ENCODE results near the gene SPAG16. TPM values are rescaled to one million over a fixed set of nuclear protein-coding genes. Genes with fewer than 3 reads are reported as not detected.

Gene SPAG16
- 18.7 to 22.8 TPM (median 20.4 TPM) in 3 replicates for total RNA-seq
- long read RNA-seq, transcript SPAG16-207 (5 exons, 1,250 nt), result major isoform, 22 of 30 reads
- long read RNA-seq, partial matches to known transcripts, result 1 of 30 reads
- long read RNA-seq, other reads (novel, unspliced or antisense), result 7 of 30 reads

DNA sequence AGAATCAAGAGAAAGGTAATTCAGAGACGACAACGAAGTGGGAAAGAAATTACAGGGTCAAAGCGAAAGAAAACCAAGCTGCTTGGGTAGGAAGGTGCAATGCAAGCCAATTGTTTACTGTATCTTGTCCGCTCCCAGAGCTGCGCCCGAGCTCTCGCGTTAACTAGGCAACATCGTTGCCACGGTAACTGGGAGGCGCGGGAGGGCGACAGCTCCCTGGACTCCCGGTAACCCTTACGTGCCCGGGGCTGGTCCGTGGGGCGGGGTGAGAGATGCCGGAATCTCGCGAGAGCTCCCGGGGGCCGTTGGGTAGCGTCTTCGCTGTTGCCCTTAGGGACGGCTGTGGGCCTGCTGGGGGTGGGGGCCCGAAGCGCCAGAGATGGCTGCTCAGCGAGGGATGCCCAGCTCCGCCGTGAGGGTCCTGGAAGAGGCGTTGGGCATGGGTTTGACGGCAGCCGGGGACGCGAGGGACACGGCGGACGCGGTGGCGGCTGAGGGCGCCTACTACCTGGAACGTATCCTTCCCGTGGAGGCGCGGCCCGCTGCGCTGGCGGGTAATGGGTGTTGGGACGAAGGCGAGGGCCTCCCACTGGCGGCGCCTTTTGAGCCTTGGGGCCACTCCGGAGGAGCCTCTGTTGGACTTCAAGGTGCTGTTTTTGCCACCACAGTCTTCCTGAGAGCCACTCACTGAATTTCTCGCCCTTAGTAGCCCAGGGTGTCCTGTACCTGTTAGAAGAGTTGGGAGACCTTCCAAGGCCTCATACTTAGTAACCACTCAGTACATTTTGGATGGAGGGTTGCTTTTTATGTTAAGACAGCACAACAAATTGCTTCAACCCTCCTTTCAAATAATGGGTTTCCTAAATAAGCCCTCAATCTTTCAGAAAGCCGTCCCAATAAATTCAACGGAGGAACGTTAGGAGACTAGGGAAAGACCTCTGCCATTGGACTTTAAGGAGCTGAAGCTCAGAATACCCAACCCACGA lies at the start of gene SPAG16:
Gene SPAG16, plus strand, starts transcription at position 360 of the 986 bp plus-strand sequence.
- DNase-seq (ENCODE audit: low spot score), result peak; percentile 100
- H3K4me1 Mint-ChIP-seq (ENCODE audit: low read depth), result peaks cover 42% of the 10 kb centered on the region
- TF ChIP-seq, protein P1, sequence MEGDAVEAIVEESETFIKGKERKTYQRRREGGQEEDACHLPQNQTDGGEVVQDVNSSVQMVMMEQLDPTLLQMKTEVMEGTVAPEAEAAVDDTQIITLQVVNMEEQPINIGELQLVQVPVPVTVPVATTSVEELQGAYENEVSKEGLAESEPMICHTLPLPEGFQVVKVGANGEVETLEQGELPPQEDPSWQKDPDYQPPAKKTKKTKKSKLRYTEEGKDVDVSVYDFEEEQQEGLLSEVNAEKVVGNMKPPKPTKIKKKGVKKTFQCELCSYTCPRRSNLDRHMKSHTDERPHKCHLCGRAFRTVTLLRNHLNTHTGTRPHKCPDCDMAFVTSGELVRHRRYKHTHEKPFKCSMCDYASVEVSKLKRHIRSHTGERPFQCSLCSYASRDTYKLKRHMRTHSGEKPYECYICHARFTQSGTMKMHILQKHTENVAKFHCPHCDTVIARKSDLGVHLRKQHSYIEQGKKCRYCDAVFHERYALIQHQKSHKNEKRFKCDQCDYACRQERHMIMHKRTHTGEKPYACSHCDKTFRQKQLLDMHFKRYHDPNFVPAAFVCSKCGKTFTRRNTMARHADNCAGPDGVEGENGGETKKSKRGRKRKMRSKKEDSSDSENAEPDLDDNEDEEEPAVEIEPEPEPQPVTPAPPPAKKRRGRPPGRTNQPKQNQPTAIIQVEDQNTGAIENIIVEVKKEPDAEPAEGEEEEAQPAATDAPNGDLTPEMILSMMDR (IDR thresholded peaks at IDR 0.05), result no peak
- no peaks in the 10 kb centered on the region for H3K27me3 Mint-ChIP-seq (ENCODE audit: low read depth)
- no peaks in the 10 kb centered on the region for H3K9me3 Mint-ChIP-seq (ENCODE audit: low read depth)
- H3K4me3 Mint-ChIP-seq (ENCODE audit: unreplicated experiment), result peak within 1 kb of the TSS; percentile 93
- peak within 1 kb of the TSS; percentile 90 for H3K27ac Mint-ChIP-seq (ENCODE audit: unreplicated experiment)
- no peaks in the 10 kb centered on the region for H3K36me3 Mint-ChIP-seq (ENCODE audit: low read depth)

- Mint-ChIP-seq H3K9me3 (ENCODE audit: low read depth) (no peaks in the 10 kb centered on the region), H3K4me1 (ENCODE audit: low read depth) (peaks cover 56% of the 10 kb centered on the region), H3K27me3 (ENCODE audit: low read depth) (no peaks in the 10 kb centered on the region), H3K36me3 (ENCODE audit: low read depth) (no peaks in the 10 kb centered on the region), H3K4me3 (ENCODE audit: unreplicated experiment) (no peak overlapping the region), H3K27ac (ENCODE audit: unreplicated experiment) (no peak overlapping the region)
- no peak for DNase-seq (ENCODE audit: low spot score)
- TF ChIP-seq, protein P1 (IDR thresholded peaks at IDR 0.05), result no peak
Observed at GRCh38 chr2:213234641-213235040, 49.6 kb upstream of the SPAG16 start.

DNA sequence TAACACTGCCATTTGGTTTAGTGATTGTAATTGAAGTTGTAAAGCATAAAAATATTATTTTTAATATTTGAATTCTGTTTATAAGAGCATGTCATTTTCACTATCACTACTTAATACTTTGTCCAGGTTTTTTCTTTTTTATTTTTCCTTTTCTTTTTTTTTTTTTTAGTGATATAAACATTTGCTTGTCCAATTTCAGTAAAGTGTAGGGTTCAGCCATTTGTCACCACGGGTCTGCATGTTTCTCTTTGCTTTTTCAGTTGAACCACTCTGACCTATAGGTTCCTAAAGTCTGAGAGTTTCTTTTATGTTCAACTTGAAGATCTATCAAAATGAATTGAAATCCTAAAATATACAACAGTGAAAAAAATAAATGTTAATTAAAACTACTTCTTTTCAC lies 48.5 kb upstream of the SPAG16 start:
- peaks cover 46% of the 10 kb centered on the region for H3K4me1 Mint-ChIP-seq (ENCODE audit: low read depth)
- no peak overlapping the region for H3K4me3 Mint-ChIP-seq (ENCODE audit: unreplicated experiment)
- H3K36me3 Mint-ChIP-seq (ENCODE audit: low read depth), result no peaks in the 10 kb centered on the region
- no peaks in the 10 kb centered on the region for H3K27me3 Mint-ChIP-seq (ENCODE audit: low read depth)
- DNase-seq (ENCODE audit: low spot score), result no peak
- no peak overlapping the region for H3K27ac Mint-ChIP-seq (ENCODE audit: unreplicated experiment)
- H3K9me3 Mint-ChIP-seq (ENCODE audit: low read depth), result no peaks in the 10 kb centered on the region
- TF ChIP-seq, protein P1 (IDR thresholded peaks at IDR 0.05), result no peak

DNA sequence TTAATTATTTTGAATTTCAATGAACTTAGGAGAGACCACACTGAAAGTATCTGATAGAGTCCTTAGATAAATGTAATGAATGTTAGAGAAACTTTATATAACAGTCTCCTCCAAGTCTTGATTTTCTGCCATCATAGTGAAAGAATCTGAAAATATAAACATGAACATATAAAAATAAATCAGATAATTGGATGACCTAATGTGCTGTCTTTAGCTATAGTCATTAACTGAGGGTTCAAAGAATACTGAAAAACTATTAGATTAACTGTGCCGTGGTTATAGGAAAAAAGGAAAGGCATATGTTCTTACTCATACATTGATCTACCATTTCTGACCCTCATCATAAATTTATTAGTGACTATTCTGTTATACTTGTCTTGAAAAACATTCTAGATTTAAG lies 47.0 kb upstream of the SPAG16 start:
- H3K27me3 Mint-ChIP-seq (ENCODE audit: low read depth), result no peaks in the 10 kb centered on the region
- no peak overlapping the region for H3K4me3 Mint-ChIP-seq (ENCODE audit: unreplicated experiment)
- peaks cover 46% of the 10 kb centered on the region for H3K4me1 Mint-ChIP-seq (ENCODE audit: low read depth)
- no peaks in the 10 kb centered on the region for H3K9me3 Mint-ChIP-seq (ENCODE audit: low read depth)
- DNase-seq (ENCODE audit: low spot score), result no peak
- TF ChIP-seq, protein P1 (IDR thresholded peaks at IDR 0.05), result no peak
- H3K36me3 Mint-ChIP-seq (ENCODE audit: low read depth), result no peaks in the 10 kb centered on the region
- no peak overlapping the region for H3K27ac Mint-ChIP-seq (ENCODE audit: unreplicated experiment)

DNA sequence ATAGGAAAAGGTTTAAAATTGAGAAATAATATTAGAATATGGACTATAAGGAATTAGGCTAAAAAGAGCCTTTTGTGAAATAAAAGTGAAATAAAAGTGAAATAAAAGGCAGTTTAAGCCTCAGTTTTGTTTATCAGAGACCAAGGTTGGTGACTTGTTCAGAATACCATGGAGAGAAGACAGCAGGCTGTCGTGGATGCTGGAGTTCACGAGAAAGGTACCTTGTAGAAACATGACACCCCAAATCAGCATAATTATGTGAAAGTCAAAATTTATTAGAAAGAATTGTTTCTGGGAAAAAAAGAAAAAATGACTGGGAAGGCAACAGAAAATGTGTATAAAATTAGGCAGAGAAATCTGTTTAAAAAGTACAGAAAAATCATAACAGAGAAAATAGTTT lies 46.5 kb upstream of the SPAG16 start:
- no peaks in the 10 kb centered on the region for H3K9me3 Mint-ChIP-seq (ENCODE audit: low read depth)
- H3K27me3 Mint-ChIP-seq (ENCODE audit: low read depth), result no peaks in the 10 kb centered on the region
- H3K36me3 Mint-ChIP-seq (ENCODE audit: low read depth), result no peaks in the 10 kb centered on the region
- TF ChIP-seq, protein P1 (IDR thresholded peaks at IDR 0.05), result no peak
- H3K27ac Mint-ChIP-seq (ENCODE audit: unreplicated experiment), result peak overlapping the region; percentile 70
- H3K4me1 Mint-ChIP-seq (ENCODE audit: low read depth), result peaks cover 41% of the 10 kb centered on the region
- H3K4me3 Mint-ChIP-seq (ENCODE audit: unreplicated experiment), result peak overlapping the region; percentile 17
- no peak for DNase-seq (ENCODE audit: low spot score)
